Mononuclear cell (primary cell): ENCODE results near the gene SLC35A4. TPM values are rescaled to one million over a fixed set of nuclear protein-coding genes. Genes with fewer than 3 reads are reported as not detected.

ENCODE experiments used
- H3K27me3 ChIP-seq: 2 replicates; pipeline ENCODE4 v1.6.0; 2011; ENCODE audit warnings: low read length, control low read depth; ENCODE audit not compliant: insufficient read depth
- H3K4me1 ChIP-seq: 2 replicates; pipeline ENCODE4 v1.5.1; 2011; ENCODE audit warnings: mild to moderate bottlenecking, low read length, control low read depth; ENCODE audit not compliant: insufficient read depth
- H3K4me3 ChIP-seq: 2 replicates; pipeline ENCODE4 v1.5.1; 2011; ENCODE audit warnings: mild to moderate bottlenecking, low read length, moderate library complexity
- H3K9me3 ChIP-seq: 2 replicates; pipeline ENCODE4 v1.5.1; 2011; ENCODE audit warnings: low read depth, mild to moderate bottlenecking, control low read depth, low read length
- total RNA-seq: library from RNA; depleted of rRNA; stranded (reverse); fragments of >200 nt; gene quantifications from one replicate; pipeline ENCODE4 v1.2.3, GENCODE V29; 2012

Gene SLC35A4
- total RNA-seq, 1 donor, result 13.1 TPM

GRCh38 chr5:140553657-140554056, 11.0 kb upstream of the SLC35A4 start:
- H3K27me3 ChIP-seq, result no peaks in the 10 kb centered on the region
- H3K9me3 ChIP-seq, result no peaks in the 10 kb centered on the region
- no peak overlapping the region for H3K4me3 ChIP-seq
- H3K4me1 ChIP-seq, result peaks cover 58% of the 10 kb centered on the region

- H3K4me3 ChIP-seq, result no peak overlapping the region
- peaks cover 50% of the 10 kb centered on the region for H3K4me1 ChIP-seq
- no peaks in the 10 kb centered on the region for H3K9me3 ChIP-seq
- no peaks in the 10 kb centered on the region for H3K27me3 ChIP-seq
Observed at GRCh38 chr5:140554454-140554853, 10.2 kb upstream of the SLC35A4 start.

- no peaks in the 10 kb centered on the region for H3K9me3 ChIP-seq
- H3K4me3 ChIP-seq, result peak overlapping the region; percentile 73
- H3K27me3 ChIP-seq, result no peaks in the 10 kb centered on the region
- H3K4me1 ChIP-seq, result peaks cover 46% of the 10 kb centered on the region
Observed at GRCh38 chr5:140555747-140556312, 8.8 kb upstream of the SLC35A4 start.

GRCh38 chr5:140556438-140556837, 8.2 kb upstream of the SLC35A4 start:
- Histone ChIP-seq H3K9me3 (no peaks in the 10 kb centered on the region), H3K4me1 (peaks cover 46% of the 10 kb centered on the region), H3K4me3 (peak overlapping the region; percentile 73), H3K27me3 (no peaks in the 10 kb centered on the region)

DNA sequence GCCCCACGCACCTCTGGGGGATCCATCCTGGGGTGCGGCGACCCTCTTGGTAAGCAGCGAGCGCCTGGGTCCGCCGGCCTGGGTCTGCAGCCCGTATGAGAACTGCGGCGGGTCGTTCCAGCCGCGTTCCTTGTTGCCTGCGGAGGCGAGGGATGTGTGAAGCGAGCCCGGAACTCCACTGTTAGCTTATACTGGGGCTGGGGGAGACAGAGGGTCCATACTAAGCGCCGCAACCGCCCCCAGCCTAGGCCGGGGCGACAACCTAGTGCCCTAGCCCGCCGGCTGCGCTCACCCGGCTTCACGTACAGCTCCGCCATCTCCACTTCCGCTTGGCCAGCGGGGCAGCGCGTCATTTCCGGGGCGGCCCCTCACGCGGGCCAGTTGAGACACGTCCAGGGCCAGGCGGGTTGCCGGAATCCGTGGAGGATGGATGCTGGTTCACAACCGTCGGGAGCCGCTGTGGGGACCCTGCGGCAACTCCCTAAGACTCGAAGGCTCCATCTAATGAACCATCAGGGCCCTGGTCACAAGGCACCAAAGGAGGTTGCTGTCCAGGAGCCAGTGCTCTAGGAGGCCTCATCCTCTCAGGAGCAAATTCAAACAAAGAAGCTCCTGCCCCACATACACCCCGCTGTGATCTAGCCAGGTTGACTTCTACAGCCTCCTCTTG, 7.4 kb upstream of the SLC35A4 start, which contains the start of gene SRA1:
TSS of gene SRA1 (minus strand) at position 338 of the 670 bp plus-strand sequence. CDS start at position 317, 21 bp downstream.
- Histone ChIP-seq H3K9me3 (no peaks in the 10 kb centered on the region), H3K4me1 (peaks cover 46% of the 10 kb centered on the region), H3K27me3 (no peaks in the 10 kb centered on the region), H3K4me3 (peak within 1 kb of the TSS; percentile 73)

DNA sequence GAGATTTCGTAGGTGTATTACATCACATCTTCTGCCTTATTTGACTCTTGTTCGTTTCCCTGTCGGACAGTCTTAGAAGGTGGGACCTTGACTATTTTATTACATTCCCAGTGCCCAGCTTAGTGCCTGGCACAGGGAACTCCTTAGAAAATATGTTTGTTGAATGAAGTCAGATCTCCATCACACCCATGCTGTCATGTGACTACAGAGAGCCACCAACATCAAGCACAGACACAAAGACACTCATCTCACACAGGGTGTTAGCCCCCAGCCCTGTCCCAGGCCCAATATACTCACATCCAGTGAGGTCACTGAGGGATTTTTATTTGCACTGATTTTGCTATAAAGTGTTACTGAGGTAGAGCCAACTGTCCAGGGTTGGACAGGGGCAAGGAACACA, 6.7 kb upstream of the SLC35A4 start:
- H3K27me3 ChIP-seq, result no peaks in the 10 kb centered on the region
- H3K4me1 ChIP-seq, result peaks cover 46% of the 10 kb centered on the region
- no peak overlapping the region for H3K4me3 ChIP-seq
- no peaks in the 10 kb centered on the region for H3K9me3 ChIP-seq

DNA sequence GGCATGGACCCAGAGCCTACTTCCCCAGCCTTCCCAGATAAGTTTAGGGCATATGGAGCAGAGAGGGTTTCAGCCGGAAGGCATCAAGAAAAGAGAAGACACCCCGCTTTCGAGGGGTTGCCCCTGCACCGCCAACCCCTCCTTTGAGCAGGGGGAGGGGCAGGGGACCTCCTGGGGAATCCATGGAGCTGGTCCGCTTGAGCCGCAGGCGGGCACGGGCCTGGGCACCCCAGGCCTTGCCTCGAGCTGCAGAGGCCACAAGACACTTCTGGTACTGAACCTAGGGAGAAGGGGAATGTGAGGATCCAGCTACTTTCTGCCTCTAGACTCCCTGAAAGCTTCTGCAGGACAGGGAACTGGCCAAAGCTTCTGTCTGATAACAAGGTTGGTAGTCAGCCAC, 6.1 kb upstream of the SLC35A4 start:
- Histone ChIP-seq H3K4me3 (no peak overlapping the region), H3K27me3 (no peaks in the 10 kb centered on the region), H3K9me3 (no peaks in the 10 kb centered on the region), H3K4me1 (peaks cover 45% of the 10 kb centered on the region)

GRCh38 chr5:140560227-140560626, 4.4 kb upstream of the SLC35A4 start:
- Histone ChIP-seq H3K4me1 (peaks cover 38% of the 10 kb centered on the region), H3K27me3 (no peaks in the 10 kb centered on the region), H3K4me3 (no peak overlapping the region), H3K9me3 (no peaks in the 10 kb centered on the region)

DNA sequence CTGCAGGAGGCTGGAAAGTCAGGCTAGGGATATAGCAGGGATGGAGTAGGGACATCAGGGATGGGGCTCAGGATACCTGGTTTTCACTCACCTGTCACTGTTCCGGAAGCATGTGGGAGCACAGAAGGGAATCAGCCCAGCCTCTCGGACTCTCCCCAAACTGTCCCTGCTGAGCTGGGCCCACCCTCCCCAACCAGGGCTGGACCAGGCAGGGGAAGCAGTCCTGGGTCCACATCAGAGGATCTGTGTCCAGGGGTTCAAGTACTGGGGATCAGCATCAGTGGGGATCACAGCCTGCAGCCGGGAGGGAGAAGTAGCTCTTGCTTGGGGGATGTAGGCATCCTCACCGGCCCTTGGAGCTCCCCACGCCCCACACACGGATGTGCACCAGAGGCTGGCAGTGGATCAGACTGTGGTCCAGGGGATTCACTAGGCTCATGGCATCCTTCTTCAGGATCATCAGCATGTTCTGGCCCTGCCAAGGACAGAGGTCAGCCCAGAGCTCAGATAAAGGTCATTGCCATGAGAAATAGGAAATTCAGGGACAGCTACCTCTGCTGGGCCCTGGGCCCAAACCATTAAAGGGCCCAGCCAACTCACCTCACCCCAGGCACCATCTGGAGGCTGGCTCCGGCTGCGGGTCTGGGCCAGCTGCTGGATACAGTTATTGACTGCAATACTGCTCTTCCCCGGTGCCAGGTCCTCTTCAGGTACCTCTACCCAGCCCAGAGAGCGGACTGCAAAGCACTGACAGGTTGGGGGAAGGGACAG, 2.7 kb upstream of the SLC35A4 start:
- H3K4me1 ChIP-seq, result peaks cover 39% of the 10 kb centered on the region
- H3K4me3 ChIP-seq, result no peak overlapping the region
- H3K27me3 ChIP-seq, result no peaks in the 10 kb centered on the region
- no peaks in the 10 kb centered on the region for H3K9me3 ChIP-seq

DNA sequence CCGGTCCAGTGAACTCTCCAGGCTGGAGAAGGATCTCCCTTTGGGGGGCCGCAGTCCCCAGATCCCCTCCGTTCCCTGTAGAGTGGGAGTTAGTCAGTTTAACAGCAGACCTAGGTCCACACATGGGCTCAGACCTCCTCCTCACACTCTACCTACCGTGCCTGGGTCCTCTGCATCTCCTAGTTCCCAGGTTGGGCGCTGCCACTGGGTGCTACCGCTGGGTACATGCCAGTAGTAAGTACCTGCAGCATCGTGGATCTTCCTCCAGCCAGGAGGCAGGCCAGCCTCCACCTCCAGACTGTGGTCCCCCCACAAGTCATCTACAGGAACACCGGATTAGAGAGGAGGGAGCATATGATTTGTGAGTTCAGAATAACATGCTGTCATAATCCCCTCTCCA, 1.0 kb upstream of the SLC35A4 start:
- H3K27me3 ChIP-seq, result no peaks in the 10 kb centered on the region
- H3K4me1 ChIP-seq, result peaks cover 39% of the 10 kb centered on the region
- H3K4me3 ChIP-seq, result peak overlapping the region; percentile 77
- no peaks in the 10 kb centered on the region for H3K9me3 ChIP-seq

DNA sequence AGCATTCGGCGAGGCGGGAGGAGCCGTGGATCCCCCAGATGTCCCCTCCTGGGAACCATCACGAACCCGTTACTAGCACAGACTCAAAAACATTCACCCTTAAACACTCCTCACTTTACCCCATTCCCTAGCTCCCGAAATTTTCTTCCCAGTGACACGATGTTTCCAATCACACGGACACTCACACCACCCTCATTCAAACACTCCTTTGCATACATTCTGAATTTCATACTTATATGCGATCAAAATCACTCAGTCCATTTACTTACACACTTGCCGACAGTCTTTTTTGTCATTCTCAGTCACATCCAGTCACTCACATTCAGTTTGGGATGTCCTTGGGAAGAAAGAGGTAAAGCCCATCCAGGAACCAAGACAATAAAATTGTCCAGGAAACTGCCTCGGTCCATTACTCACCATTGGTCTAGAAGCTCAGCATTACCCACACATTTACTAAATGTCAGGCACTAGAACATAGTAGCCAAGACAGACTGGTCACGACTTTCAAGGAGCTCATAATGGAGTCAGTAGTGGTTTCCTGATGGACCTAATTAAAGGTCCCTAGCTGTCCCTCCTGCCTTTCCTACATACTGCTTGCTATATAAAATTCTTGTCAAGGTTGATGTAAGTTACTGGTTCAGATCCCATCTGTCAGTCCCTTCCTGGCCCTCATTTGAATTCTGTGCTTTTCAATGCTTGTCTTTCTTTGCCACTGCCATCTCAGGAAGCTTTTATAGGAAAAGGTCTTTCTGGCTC, 574 bp downstream of the SLC35A4 start:
- Histone ChIP-seq H3K4me1 (peaks cover 55% of the 10 kb centered on the region), H3K27me3 (no peaks in the 10 kb centered on the region), H3K9me3 (no peaks in the 10 kb centered on the region), H3K4me3 (peak overlapping the region; percentile 77)

DNA sequence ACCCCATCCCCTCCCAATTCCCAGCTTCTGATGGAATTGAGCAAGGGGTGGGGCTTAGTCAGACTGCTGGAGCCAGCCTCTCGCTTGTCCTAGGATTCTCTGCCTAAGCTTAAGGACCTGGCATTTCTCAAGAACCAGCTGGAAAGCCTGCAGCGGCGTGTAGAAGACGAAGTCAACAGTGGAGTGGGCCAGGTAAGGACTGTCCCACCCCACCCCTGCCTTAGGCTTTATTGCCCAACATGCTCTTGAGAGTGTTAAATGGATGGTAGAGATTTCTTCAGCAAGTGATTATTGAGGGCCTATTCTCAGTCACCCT, 1.1 kb downstream of the SLC35A4 start:
- Histone ChIP-seq H3K27me3 (no peaks in the 10 kb centered on the region), H3K9me3 (no peaks in the 10 kb centered on the region), H3K4me3 (no peak overlapping the region), H3K4me1 (peaks cover 58% of the 10 kb centered on the region)

- Histone ChIP-seq H3K9me3 (no peaks in the 10 kb centered on the region), H3K4me3 (no peak overlapping the region), H3K4me1 (peaks cover 58% of the 10 kb centered on the region), H3K27me3 (no peaks in the 10 kb centered on the region)
Observed at GRCh38 chr5:140566665-140567064, 2.0 kb downstream of the SLC35A4 start.

GRCh38 chr5:140567136-140567818, 2.6 kb downstream of the SLC35A4 start:
- Histone ChIP-seq H3K4me1 (peaks cover 58% of the 10 kb centered on the region), H3K4me3 (no peak overlapping the region), H3K27me3 (no peaks in the 10 kb centered on the region), H3K9me3 (no peaks in the 10 kb centered on the region)
